Germinal center (tissue), 1 donor: ENCODE data around the gene MYO7B.

ENCODE experiments used
- DNase-seq: peaks from one replicate; pipeline ENCODE4 v3.0.0; 2012; ENCODE audit warnings: mixed read lengths, low spot score

The MYO7B gene

DNA sequence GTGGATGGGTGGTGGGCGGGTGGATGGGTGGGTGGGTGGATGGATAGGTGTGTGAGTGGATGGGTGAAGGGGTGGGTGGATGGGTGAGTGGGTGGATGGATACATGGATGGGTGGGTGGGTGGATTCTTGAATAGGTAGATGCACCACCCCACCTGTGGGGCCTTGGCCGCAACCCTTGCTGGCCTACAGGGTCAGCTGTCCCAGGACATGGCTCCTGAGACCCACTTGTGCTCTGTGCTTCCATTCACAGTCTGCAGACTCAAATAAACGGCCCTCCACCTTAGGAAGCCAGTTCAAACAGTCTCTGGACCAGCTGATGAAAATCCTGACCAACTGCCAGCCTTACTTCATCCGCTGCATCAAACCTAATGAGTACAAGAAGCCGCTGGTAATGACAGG is 54.4 kb downstream of the MYO7B start:
- DNase-seq = no peak

DNA sequence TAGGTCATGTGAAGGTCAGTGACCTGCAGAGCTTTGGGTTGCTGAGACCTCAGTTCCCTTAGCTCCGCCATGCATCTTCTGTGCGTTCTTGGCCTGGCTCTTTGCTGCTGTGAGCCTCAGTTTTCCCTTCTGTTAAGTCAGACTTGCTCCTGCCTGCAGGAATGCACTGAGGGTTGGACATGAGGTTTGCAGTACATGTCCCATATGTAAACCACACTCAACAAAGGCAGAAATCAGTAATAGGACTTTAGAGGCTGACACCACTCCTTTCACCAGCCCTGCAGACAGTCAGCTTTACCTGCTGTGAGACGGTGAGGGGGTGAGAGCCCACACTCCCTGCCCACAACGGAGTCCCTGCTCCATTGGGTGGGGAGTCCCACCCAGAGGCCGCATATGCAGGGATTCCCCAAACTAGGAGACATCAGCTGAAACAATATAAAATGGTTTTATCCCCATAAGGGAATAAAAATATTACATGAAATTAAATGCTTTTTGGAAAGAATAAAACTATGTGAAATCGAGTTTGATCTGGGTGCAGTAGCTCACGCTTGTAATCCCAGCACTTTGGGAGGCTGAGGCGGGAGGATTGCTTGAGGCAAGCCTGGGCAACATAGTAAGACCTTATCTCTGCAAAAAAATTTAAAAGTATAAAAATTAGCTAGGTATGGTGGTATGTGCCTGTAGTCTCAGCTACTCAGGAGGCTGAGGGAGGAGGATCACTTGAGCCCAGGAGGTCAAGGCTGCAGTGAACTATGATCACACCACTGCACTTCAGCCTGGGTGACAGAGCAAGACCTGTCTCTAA is 55.1 kb downstream of the MYO7B start:
- no peak for DNase-seq

DNA sequence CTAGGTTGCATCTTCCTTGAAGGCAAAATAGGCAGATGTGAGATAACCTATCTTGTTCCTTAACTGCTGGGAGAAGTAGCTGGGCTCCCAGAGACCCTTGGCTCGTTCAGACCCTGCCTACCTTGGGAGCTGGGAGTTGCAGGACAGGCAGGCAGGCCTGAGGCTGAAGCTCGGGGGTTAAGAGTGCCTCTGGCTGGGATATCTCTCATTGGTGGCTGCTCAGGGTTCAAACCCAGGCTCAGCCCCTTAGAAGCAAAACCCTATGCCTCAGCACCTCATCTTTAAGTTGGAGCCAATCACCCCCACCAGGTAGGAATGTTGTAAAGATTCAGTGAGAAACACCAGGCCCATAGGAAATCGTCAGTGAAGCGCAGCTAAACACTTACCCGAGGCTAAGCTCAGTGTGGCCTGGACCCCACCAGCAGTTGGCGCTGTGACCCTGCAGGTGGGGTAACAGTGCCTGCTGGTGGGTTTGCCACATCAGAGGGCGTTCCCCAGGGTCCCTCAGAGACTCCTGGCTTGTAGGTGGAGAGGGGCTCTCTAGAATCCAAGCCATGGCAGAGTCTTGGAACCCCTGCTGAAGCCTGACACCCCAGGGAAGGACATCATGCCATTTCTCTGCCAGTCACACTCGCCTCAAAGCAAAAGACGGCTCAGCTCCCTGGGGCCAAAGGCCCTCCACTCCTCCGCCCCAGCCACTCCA is 55.9 kb downstream of the MYO7B start:
- DNase-seq = peak; percentile 89

DNA sequence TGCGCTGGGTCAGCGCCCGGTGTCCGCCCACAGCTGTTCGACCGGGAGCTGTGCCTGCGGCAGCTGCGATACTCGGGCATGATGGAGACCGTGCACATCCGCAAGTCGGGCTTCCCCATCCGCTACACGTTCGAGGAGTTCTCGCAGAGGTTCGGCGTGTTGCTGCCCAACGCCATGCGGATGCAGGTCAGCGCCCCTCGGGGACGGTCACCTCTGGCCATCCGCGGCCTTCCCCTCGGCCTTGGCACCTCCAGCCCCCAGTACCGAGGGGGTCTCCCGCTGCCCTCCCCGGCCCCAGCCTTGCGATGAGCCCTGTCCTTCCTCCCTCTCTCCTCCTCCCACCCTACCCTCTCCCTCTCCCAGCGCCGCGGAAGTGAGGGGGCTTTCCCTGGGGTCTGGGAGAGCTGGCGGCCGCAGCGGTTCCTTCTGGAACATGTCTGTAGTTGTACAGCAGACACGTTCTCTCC is 57.3 kb downstream of the MYO7B start:
- no peak for DNase-seq

DNA sequence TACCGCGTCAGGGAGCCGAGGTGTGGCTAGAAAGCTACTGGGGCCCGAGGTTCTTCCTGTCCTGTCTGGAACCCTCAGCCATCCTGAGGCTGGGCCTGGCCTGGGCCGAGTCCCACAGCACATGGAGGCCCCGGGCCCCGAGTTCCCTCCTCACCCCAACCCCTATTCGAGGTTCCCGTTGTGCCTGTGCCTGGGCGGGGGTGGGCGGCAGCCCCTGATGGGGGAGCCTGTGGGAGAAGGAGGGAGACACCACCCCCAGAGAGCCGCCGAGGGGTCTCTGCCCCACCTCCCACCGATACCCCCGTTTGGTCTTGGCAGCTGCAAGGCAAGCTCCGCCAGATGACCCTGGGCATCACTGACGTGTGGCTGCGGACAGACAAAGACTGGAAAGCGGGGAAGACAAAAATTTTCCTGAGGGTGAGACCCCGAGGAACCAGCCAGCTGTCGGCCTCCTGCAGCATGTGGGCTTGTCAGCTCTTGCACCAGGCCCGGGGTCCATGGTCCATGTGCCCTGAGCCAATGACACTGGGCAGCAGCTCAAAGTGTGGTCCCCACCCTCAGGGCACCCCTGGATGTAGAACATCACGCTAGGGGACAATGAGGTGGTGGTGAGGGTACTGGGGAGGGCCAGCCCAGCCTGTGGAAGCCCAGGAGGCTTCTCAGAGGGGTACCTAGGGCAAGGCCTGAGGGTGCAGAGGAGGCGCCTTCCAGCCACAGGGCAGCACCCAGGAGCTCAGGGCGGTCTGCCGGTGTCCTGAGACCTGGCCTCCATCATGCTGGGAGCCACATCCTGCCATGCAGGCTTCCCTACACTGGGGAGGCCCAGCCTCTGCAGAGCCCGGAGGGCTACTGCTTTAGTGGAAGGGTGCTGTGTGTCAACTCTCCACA is 58.0 kb downstream of the MYO7B start:
- DNase-seq = no peak

DNA sequence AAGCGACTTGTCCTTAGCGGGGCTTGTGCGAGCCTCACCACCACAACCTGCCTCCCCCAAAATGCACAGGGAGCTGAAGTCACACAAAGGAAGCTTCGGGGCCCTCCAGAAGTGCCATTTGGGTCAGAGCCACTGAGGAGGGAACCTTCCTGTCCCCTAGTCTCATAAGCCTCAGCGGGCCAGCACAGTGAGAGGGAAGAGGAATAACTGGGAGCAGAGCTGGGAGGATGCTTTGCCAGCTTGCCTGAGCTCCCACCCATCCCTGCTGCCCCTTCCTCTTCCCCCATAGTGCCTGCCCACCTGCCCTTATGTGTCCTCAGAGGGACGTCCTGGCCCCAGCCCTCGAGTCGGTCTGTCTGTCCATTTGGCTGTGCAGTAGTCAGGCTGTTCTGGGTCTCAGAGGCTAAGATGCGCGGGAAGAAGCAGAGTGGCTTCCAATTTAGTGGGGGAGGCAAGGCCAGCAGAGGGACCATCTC is 58.7 kb downstream of the MYO7B start:
- no peak for DNase-seq

DNA sequence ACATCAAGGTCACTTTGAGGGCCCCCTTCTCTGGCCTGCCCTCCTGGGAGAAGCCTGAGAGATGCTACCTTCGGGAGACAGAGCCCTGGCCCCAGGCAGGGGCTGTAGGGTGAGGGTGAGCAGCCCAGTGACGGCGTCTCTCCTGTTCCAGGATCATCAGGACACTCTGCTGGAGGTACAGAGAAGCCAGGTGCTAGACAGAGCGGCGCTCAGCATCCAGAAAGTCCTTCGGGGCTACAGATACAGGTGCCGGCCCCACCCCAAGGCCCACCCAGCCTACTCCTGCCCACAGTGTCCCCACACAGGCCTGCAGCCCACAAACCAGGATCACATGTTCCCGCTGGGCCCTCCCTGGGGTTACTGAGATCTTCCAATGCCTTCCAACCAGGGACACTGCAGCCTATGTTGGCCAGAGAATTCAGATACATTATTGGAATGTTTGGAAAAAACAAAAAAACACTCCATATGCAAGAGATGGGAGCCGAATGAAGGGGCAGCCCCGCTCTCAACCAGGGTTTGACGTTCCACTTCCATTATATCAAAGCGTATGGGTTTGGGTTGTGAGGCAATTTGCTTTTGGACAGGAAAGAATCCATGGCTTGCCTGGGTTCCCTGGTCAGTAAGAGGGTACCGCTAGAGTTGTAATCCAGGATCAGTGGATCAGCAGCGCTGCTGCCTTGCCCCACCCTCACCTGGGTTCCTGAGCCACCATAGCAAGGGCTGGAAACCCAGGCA is 61.0 kb downstream of the MYO7B start:
- no peak for DNase-seq

DNA sequence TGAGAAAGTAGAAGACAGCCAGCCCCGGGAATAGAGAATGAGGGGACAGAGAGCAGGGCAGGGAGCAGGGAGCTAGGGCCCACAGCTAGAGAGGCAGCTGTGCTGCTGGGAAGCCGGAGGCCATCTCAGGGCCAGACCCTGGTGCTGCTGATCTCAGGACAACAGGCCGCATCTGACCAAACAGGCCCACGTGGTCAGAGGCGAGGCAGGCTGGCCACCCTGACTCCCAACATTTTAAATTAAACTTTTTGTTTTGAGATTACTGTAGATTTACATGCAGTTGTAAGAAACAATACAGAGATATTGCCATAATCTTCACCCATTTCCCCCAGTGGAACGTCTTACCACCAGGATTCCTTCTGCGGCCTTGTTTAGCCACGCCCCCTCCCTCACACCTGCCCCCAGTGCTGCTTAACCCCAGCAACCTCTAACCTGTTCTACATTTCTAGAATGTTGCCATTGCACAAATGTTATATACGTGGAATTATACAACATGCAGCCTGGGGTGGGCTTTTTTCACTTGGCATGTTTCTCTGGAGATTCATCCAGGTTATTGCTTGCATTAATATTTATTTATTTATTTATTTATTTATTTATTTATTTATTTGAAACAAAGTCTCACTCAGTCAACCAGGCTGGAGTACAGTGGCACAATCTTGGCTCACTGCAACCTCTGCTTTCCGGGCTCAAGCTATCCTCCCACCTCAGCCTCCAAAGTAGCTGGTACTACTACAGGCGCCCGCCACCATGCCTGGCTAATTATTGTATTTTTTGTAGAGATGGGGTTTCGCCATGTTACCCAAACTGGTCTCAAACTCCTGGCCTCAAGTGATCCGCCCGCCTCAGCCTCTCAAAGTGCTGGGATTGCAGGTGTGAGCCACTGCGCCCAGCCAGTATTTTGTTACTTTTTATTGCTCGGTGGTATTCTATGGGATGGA is 61.8 kb downstream of the MYO7B start:
- DNase-seq = no peak

DNA sequence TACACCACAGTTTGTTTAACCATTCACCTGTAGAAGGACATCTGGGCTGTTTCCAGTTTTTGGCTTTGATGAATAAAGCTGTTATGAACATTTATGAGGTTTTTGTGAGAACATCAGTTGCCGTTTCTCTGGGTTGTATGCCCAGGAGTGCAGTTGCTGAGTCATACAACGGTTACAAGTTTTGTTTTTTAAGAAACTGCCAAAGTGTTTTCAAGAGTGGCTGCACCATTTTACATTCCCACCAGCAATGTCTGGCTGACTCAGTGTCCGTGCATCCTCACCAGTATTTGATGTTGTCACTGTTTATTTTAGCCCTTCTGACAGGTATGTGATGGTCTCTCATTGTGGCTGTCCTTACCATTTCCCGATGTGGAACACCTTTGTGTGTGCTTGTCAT is 62.5 kb downstream of the MYO7B start:
- DNase-seq = no peak

DNA sequence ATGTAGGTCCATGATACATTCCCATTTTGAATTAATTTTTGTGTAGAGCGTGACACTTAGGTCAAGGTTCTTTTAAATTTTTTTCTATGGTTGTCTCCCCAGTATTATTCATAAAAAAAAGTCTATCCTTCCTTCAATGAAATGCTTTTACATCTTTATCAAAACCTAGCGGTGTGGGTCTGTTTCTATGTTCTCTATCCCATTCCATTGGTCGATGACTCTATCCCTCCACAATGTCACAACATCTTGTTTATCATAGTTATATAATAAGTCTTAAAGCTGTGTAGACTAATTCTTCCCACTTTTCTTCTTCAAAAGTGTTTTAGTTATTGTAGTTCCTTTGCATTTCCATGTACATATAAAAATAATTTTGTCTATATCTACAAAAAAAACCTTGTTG is 63.2 kb downstream of the MYO7B start:
- DNase-seq = no peak

DNA sequence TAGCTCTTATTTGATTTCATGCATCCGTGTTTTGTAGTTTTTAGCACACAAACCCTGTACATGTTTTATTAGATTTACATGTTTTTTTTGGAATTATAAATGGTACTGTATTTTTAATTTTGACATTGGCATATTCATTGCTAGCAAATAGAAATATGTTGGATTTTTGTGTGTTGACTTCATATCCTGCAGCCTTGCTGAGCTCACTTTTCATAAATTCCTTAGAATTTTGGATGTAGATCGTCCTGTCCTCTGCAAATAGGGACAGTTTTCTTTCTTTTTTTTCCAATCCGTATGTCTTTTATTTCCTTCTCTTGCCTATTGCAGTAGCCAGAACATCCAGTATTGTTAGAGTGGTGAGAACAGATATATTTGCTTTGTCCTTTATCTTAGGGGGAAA is 63.7 kb downstream of the MYO7B start:
- DNase-seq = no peak

DNA sequence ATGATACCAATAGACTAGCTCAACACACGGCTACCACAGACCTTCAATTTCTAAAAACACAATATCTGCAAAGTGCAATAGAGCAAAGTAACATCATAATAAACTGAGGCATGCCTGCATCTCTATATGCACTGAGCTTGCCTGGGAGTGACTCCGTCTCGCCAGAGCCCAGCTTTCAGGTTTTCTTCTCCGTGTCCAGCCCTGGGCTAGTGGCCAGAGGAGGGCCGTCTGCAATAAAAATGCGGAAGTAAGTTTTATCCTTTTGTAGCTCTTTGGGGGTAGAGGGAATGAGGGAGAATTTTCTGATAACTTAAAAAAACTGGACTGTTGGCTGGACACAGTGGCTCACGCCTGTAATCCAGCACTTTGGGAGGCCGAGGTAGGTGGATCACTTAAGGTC is 69.5 kb downstream of the MYO7B start:
- DNase-seq = no peak

DNA sequence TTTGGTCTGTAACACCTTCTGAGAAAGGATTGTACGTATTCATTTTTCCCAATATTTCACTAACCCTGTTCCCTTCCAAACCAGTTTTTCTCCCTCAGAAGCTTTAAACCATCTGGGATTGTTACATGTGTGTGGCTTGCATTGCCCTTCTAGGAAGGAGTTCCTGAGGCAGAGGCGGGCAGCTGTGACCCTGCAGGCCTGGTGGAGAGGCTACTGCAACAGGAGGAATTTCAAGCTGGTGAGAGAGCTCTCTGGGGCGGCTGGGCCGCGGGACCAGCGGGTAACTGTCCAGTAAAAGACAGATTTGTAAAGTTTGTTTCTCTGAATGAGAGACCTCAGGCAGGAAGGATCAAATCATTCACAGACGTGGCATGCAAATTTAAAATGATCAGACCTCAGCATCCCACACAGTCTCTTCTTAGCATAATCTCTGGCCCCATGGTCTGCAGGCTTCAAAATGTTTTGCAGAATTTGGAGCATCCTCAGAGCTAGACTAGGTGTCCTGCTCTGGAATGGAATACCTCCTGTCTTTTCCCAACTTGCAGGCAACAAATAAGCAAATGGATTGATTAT is 70.3 kb downstream of the MYO7B start:
- peak; percentile 51 for DNase-seq

DNA sequence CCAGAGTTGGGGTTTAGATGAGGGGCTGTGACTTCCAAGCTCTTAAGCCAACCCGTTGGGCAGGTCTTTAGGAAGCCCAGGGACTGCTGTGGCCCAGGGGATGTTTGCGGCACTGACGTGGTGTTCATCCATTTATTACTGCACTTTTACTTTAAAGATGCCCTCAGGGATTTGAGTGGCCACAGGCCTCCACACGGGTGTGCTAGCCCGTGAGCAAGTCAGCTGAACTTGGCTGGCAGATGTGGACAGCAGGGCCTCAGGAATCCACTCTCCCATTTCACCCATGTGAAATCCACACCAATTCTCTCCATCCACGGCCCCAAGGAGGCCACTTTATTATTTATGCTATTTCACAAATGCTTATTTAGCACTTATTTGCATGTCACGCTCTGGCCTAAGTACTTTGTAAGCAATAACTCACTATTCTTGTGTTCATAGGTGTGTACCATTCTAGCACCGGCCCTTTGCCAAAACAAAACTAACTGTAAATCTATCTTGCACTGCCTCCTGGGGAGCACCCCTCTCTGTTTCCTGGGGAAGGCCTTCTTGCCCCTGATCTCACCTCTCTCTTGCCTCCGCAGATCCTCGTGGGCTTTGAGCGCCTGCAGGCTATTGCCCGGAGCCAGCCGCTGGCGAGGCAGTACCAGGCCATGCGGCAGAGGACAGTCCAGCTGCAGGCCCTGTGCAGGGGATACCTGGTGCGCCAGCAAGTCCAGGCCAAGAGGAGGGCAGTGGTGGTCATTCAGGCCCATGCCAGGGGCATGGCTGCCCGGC is 71.3 kb downstream of the MYO7B start:
- no peak for DNase-seq

DNA sequence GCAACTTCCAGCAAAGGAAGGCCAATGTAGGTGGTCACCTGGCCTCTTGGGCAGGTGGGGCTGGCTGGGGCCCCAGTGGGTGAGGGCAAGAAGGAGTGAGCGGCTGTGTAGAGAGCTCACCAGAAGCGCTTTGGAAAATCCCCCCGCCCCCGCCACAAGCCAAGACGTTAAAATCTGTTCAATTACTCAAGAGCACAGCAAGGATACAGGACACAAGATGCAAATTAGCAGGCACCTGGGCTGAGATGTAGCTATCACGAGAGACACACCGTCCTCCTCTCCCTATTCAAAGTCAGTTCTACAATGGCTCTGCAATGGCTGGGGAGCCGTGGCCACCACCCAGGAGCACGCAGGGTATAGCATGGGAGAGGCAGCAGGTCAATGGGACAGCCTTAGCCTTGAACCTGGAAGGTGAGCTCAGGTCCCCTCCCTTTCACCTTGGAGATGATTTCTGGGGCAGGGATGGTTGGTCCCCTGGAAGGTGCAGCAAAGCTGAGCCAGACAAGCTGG is 72.0 kb downstream of the MYO7B start:
- peak; percentile 54 for DNase-seq

DNA sequence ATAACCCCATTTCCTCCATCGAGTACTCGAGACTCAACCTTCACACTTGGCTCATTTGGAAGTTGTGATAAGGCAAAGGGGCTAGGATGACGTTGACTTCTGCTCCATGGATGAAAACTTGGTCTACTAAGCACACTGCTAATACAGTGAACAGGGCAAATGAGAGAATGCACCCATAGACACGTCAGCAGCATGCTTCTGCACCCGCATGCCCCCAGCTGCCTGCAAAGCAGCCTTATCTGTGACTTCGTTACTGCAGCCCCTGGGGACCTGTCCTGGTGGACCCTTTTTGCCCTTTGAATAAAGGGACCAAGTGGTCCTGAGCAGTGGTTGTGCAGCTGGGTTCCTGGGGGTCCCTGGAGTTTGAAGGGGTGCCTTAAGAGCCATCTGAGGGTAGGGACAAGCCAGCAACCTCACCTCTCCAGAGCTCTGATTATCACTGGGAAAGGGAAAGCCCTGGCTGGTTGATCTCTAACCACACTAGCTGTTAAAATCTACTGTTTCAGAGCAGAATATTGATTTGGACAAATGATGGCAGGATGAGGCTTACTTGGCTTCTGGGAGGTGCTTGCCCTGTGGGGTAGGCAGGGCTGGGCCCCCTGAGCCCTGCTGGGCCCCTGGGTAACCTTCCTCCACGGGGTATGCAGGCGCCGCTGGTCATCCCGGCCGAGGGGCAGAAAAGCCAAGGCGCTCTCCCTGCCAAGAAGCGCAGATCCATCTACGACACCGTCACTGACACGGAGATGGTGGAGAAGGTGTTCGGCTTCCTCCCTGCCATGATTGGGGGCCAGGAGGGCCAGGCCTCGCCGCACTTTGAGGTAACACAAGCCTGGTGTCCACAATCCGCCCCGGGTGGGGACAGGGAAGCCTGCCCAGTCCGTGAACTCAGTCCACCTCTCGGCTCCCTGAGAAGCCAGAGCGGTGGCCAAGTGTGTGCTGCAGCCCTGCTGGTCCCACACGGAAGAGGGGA is 72.9 kb downstream of the MYO7B start:
- no peak for DNase-seq

DNA sequence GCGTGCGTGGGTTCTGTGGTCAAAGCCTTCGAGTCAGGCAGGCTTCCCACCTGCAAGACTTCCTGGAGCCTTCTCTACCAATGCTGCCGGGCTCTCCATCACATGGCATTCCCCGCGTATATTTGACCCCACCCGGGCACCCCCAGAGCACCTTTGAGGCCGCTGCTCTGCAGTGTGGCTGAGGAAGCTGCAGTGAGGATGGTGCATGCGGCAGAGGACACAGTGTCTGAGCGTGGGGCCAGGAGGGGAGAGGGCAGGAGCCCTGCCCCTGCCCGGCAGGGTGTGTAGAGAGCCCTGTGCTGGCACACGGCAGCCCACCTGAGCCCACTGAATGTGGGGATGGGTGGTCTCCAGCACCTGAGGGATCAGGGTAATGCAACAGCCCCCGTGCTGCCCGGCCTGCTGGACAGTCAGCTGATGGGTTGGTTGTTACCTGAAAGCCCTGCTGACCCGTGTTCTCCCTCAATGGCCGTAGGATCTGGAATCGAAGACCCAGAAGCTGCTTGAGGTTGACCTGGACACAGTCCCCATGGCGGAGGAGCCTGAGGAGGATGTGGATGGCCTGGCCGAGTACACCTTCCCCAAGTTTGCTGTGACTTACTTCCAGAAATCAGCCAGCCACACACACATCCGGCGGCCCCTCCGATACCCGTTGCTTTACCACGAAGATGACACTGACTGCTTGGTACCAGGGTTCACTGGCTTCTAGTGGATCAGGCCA is 73.7 kb downstream of the MYO7B start:
- DNase-seq = no peak
